Coronary artery (tissue), 2 donors: ENCODE measurements around the gene AKR7A3.

ENCODE experiments used
- DNase-seq: peaks from one replicate; pipeline ENCODE4 v3.0.0-alpha.2; 2017; ENCODE audit warnings: low spot score
- H3K27ac ChIP-seq, 2 donors: fragments of 200-600 bp; sonication (generic); one replicate each; pipeline ENCODE4 v1.5.1; 2016 to 2019
- H3K4me3 ChIP-seq: fragments of 200-600 bp; sonication (generic); 2 replicates; pipeline ENCODE4 v1.5.1; 2016; ENCODE audit warnings: mild to moderate bottlenecking, moderate library complexity
- TF ChIP-seq, protein P1 (sequence below): fragments of 200-600 bp; sonication (generic); IDR thresholded peaks from one replicate; pipeline ENCODE4 v1.5.1; 2019; ENCODE audit warnings: antibody characterized with exemption

AKR7A3 gene

GRCh38 chr1:19325958-19326747, 37.6 kb upstream of the AKR7A3 start:
- no peak for DNase-seq
- Histone ChIP-seq H3K4me3 (no peak overlapping the region), H3K27ac (no peak overlapping the region)
- TF ChIP-seq, protein P1, sequence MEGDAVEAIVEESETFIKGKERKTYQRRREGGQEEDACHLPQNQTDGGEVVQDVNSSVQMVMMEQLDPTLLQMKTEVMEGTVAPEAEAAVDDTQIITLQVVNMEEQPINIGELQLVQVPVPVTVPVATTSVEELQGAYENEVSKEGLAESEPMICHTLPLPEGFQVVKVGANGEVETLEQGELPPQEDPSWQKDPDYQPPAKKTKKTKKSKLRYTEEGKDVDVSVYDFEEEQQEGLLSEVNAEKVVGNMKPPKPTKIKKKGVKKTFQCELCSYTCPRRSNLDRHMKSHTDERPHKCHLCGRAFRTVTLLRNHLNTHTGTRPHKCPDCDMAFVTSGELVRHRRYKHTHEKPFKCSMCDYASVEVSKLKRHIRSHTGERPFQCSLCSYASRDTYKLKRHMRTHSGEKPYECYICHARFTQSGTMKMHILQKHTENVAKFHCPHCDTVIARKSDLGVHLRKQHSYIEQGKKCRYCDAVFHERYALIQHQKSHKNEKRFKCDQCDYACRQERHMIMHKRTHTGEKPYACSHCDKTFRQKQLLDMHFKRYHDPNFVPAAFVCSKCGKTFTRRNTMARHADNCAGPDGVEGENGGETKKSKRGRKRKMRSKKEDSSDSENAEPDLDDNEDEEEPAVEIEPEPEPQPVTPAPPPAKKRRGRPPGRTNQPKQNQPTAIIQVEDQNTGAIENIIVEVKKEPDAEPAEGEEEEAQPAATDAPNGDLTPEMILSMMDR, result no peak

DNA sequence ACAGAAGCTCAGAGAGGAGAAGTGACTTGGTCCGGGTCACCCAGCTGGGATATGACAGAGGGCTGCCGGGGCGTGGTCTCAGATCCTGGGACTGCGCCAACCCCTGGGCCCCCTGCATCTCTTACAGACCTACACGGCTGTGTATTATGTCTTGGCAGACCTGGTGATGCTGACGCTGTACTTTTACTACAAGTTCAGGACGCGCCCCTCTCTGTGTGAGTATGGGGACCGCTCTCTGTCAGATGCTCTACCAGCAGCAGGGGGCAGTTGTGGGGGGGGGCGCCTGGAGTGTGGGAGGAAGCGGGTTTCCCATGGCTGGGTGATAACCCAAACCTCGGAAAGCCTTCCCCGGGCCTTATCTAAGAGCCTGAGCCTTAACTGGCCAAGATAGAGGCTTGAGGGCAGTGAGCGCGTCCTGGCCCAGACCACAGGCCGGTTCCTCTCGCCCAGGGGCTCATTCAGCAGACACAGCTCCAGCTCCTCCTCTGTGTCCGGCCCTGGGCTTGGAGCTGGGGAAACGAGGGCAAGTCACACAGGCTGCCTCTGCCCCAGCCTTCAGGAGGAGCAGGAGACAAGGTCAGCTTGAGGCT, 36.9 kb upstream of the AKR7A3 start:
- no peak for DNase-seq
- no peak overlapping the region for H3K27ac ChIP-seq
- TF ChIP-seq, protein P1, result no peak
- no peak overlapping the region for H3K4me3 ChIP-seq

DNA sequence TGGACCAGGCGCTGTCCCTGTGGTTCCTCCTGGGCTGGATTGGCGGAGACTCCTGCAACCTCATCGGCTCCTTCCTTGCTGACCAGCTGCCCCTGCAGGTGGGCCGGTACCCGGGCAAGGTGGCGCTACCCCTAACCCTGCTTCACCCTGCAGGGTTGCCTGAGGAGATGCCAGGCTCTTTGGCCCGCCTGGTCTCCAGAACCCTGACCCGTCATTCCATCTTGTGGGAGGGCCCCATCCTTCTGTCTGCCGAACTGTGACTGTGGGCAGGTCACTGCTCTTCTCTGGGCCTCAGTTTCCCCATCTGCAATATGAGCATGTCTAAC, 36.1 kb upstream of the AKR7A3 start:
- no peak overlapping the region for H3K27ac ChIP-seq
- TF ChIP-seq, protein P1, result no peak
- no peak for DNase-seq
- H3K4me3 ChIP-seq, result no peak overlapping the region

DNA sequence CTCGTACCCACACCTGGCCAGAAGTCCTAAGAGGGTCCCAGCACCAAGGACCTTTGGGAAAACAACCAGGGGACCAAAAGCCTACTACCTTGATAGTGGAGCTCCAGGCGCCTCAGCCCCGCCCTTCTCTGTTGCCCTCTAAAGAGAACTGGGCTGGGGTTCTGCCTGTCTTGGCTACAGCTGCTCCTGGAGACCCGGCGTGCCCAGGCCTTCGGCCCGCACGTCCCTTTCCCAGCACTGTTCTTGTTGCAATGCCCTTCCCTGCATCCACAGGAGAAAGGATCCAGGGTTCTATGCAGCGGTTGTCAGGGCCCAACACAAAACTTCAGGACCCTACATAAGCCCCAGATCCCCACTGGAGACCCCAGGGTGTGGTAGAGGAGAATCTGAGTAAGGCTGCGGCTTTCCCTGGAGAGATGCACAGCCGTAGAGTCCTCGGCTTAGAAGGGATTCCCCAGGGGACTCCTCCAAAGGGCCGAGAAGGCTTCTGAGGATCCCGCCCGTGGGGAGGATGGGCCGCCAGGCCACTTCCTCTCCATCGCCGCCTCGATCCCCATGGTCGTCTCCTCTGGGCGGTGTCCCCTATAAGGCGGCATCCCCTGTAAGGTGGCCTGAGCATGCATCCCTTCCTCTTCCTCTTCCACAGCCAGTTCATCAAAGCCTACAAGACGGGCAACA, 35.6 kb upstream of the AKR7A3 start:
- Histone ChIP-seq H3K27ac (no peak overlapping the region), H3K4me3 (no peak overlapping the region)
- no peak for DNase-seq
- TF ChIP-seq, protein P1, result no peak

DNA sequence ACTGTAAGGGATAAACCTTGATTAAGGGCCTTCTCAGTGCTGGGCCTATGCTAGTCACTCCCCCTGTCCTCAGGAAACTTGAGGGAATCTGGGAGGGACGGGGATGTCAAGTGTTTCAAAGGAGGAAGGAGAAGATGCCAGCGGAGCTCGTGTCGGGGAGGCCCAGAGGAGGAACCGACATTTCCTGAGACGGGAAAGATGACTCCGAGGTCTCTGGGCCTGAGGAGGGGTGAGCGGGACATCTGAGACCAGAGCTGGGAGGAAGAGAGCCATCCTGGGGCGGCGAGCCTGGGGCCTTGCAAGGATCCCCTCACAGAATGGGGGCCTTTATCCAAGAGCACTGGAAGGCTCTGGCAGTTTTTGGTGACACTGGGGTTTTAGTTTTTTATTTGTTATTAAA, 33.9 kb upstream of the AKR7A3 start:
- Histone ChIP-seq H3K4me3 (no peak overlapping the region), H3K27ac (no peak overlapping the region)
- DNase-seq, result no peak
- TF ChIP-seq, protein P1, result no peak

GRCh38 chr1:19321071-19321470, 32.5 kb upstream of the AKR7A3 start:
- H3K27ac ChIP-seq, result no peak overlapping the region
- no peak for DNase-seq
- TF ChIP-seq, protein P1, result no peak
- H3K4me3 ChIP-seq, result no peak overlapping the region

DNA sequence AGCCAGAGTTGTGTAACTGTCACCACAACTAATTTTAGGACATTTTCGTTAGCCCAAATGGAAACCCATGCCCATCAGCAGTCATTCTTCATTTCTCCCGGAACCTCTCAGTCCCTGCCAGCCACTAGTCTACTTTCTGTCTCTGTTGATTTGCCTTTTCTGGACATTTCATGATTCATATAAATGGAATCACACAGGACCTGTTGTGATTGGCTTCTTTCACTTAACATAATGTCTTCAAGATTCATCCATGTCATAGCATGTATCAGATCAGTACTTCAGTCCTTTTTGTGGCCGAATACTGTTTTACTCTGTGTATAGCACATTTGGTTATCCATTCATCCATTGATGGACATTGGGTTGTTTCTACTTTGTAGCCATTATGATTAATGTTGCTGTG, 30.6 kb upstream of the AKR7A3 start:
- TF ChIP-seq, protein P1, result no peak
- Histone ChIP-seq H3K27ac (no peak overlapping the region), H3K4me3 (no peak overlapping the region)
- DNase-seq, result no peak
